ENCODE data around the gene FUBP3.

DNA sequence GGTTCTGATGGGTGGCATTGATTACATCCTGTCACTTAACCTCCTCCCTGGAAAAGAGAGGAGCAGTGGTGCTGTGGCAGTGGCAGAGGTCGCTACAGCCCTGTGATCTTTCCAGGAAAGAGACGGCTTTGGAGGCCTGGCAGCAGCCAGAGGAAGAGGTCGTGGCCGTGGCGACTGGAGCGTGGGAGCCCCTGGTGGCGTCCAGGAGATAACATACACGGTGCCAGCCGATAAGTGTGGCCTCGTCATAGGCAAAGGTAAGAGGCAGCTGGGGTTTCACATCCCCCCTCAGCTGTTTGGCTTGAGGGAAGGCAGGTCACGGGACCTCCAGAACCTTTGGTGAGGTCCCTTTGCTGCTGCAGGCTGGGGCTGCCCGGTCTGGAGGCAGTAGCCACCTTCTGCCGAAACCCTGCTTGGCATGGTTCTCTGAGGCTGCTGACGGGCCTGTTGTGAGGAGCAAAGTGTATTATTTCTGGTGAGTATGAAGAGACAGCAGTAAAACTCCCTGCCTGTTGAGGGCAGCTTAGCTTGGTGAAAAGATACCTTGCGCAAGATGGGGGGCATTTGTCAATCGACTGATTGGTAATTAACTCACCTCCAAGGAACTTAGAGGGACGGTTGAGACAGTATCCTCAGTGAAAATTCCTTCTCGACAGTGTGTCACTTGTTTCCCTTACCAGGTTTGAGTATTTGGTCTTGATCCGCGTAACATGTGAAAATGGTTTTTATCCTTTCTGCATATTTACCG is 47.0 kb downstream of the FUBP3 start:
- TF ChIP-seq EZH2 (IDR thresholded peaks at IDR 0.05) (no peak), EZH2phosphoT487 (IDR thresholded peaks at IDR 0.05; ENCODE audit: borderline replicate concordance) (no peak)
- TF ChIP-seq, protein P1, sequence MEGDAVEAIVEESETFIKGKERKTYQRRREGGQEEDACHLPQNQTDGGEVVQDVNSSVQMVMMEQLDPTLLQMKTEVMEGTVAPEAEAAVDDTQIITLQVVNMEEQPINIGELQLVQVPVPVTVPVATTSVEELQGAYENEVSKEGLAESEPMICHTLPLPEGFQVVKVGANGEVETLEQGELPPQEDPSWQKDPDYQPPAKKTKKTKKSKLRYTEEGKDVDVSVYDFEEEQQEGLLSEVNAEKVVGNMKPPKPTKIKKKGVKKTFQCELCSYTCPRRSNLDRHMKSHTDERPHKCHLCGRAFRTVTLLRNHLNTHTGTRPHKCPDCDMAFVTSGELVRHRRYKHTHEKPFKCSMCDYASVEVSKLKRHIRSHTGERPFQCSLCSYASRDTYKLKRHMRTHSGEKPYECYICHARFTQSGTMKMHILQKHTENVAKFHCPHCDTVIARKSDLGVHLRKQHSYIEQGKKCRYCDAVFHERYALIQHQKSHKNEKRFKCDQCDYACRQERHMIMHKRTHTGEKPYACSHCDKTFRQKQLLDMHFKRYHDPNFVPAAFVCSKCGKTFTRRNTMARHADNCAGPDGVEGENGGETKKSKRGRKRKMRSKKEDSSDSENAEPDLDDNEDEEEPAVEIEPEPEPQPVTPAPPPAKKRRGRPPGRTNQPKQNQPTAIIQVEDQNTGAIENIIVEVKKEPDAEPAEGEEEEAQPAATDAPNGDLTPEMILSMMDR (IDR thresholded peaks at IDR 0.05 in 2 of 3, conservative IDR thresholded peaks at IDR 0.05 in 1 of 3; ENCODE audit: borderline replicate concordance in 1 of 3, insufficient read depth in 1 of 3, low read depth in 2 of 3, low read length in 2 of 3) = no peak; a peak in 1 of 6 replicates

Measured in HCT116 (cell line).